ENCODE results near the gene RHOJ.

Gene RHOJ

GRCh38 chr14:63229330-63230059 is 25.3 kb downstream of the RHOJ start:
- Histone ChIP-seq H3K4me1 (ENCODE audit: control insufficient read depth, insufficient read depth, low read length, poor library complexity, severe bottlenecking) (no peaks in the 10 kb centered on the region), H3K36me3 (ENCODE audit: control insufficient read depth, insufficient read depth, low read length) (peaks cover 3% of the 10 kb centered on the region), H3K4me3 (ENCODE audit: extremely low read depth, insufficient read depth, low read length, poor library complexity, severe bottlenecking) (no peak overlapping the region), H3K27ac (ENCODE audit: low read depth, low read length, severe bottlenecking) (no peak overlapping the region), H3K9me3 (ENCODE audit: control insufficient read depth, low read length) (peaks cover 14% of the 10 kb centered on the region)
- 83 to 95% methylated on average over 3 to 4 of the region's 5 CpGs for WGBS, 2 experiments (ENCODE audit: insufficient coverage in 2 of 2)

- H3K4me1 ChIP-seq (ENCODE audit: control insufficient read depth, insufficient read depth, low read length, poor library complexity, severe bottlenecking), result no peaks in the 10 kb centered on the region
- H3K27ac ChIP-seq (ENCODE audit: low read depth, low read length, severe bottlenecking), result no peak overlapping the region
- H3K9me3 ChIP-seq (ENCODE audit: control insufficient read depth, low read length), result peaks cover 14% of the 10 kb centered on the region
- H3K36me3 ChIP-seq (ENCODE audit: control insufficient read depth, insufficient read depth, low read length), result peaks cover 3% of the 10 kb centered on the region
- WGBS, 2 experiments (ENCODE audit: insufficient coverage in 2 of 2), result 79 to 96% methylated on average over 2 to 3 of the region's 3 CpGs
- no peak overlapping the region for H3K4me3 ChIP-seq (ENCODE audit: extremely low read depth, insufficient read depth, low read length, poor library complexity, severe bottlenecking)
These were observed 27.5 kb downstream of the RHOJ start for GRCh38 chr14:63231766-63232165.

GRCh38 chr14:63237791-63238190 is 33.5 kb downstream of the RHOJ start:
- WGBS, 2 experiments (ENCODE audit: insufficient coverage in 2 of 2), result 40 to 91% methylated on average over 1 to 4 of the region's 7 CpGs
- H3K4me1 ChIP-seq (ENCODE audit: control insufficient read depth, insufficient read depth, low read length, poor library complexity, severe bottlenecking), result no peaks in the 10 kb centered on the region
- no peaks in the 10 kb centered on the region for H3K9me3 ChIP-seq (ENCODE audit: control insufficient read depth, low read length)
- no peak overlapping the region for H3K4me3 ChIP-seq (ENCODE audit: extremely low read depth, insufficient read depth, low read length, poor library complexity, severe bottlenecking)
- peaks cover 11% of the 10 kb centered on the region for H3K36me3 ChIP-seq (ENCODE audit: control insufficient read depth, insufficient read depth, low read length)
- no peak overlapping the region for H3K27ac ChIP-seq (ENCODE audit: low read depth, low read length, severe bottlenecking)

GRCh38 chr14:63240221-63240620 is 36.0 kb downstream of the RHOJ start:
- H3K9me3 ChIP-seq (ENCODE audit: control insufficient read depth, low read length), result no peaks in the 10 kb centered on the region
- H3K36me3 ChIP-seq (ENCODE audit: control insufficient read depth, insufficient read depth, low read length), result peaks cover 11% of the 10 kb centered on the region
- H3K27ac ChIP-seq (ENCODE audit: low read depth, low read length, severe bottlenecking), result no peak overlapping the region
- no CpG with 5 or more reads among the region's 2 CpGs for WGBS, 2 experiments (ENCODE audit: insufficient coverage in 2 of 2)
- H3K4me3 ChIP-seq (ENCODE audit: extremely low read depth, insufficient read depth, low read length, poor library complexity, severe bottlenecking), result no peak overlapping the region
- no peaks in the 10 kb centered on the region for H3K4me1 ChIP-seq (ENCODE audit: control insufficient read depth, insufficient read depth, low read length, poor library complexity, severe bottlenecking)

GRCh38 chr14:63241096-63241495 is 36.9 kb downstream of the RHOJ start:
- Histone ChIP-seq H3K36me3 (ENCODE audit: control insufficient read depth, insufficient read depth, low read length) (peaks cover 11% of the 10 kb centered on the region), H3K4me3 (ENCODE audit: extremely low read depth, insufficient read depth, low read length, poor library complexity, severe bottlenecking) (no peak overlapping the region), H3K4me1 (ENCODE audit: control insufficient read depth, insufficient read depth, low read length, poor library complexity, severe bottlenecking) (no peaks in the 10 kb centered on the region), H3K9me3 (ENCODE audit: control insufficient read depth, low read length) (no peaks in the 10 kb centered on the region), H3K27ac (ENCODE audit: low read depth, low read length, severe bottlenecking) (no peak overlapping the region)
- 93% methylated on average over 4 of the region's 4 CpGs; no CpG with 5 or more reads in 1 of the 2 experiments for WGBS, 2 experiments (ENCODE audit: insufficient coverage in 2 of 2)

- no peaks in the 10 kb centered on the region for H3K4me1 ChIP-seq (ENCODE audit: control insufficient read depth, insufficient read depth, low read length, poor library complexity, severe bottlenecking)
- 71 to 88% methylated on average over 1 to 4 of the region's 5 CpGs for WGBS, 2 experiments (ENCODE audit: insufficient coverage in 2 of 2)
These were observed 39.4 kb downstream of the RHOJ start for GRCh38 chr14:63243646-63244045.

GRCh38 chr14:63245893-63246292 is 41.6 kb downstream of the RHOJ start:
- WGBS, 2 experiments (ENCODE audit: insufficient coverage in 2 of 2), result 60 to 100% methylated on average over 1 of the region's 1 CpG
- H3K36me3 ChIP-seq (ENCODE audit: control insufficient read depth, insufficient read depth, low read length), result peaks cover 7% of the 10 kb centered on the region
- H3K27ac ChIP-seq (ENCODE audit: low read depth, low read length, severe bottlenecking), result no peak overlapping the region
- H3K4me1 ChIP-seq (ENCODE audit: control insufficient read depth, insufficient read depth, low read length, poor library complexity, severe bottlenecking), result no peaks in the 10 kb centered on the region
- H3K9me3 ChIP-seq (ENCODE audit: control insufficient read depth, low read length), result no peaks in the 10 kb centered on the region
- H3K4me3 ChIP-seq (ENCODE audit: extremely low read depth, insufficient read depth, low read length, poor library complexity, severe bottlenecking), result no peak overlapping the region

More at GRCh38 chr14:63243646-63244045, 39.4 kb downstream of the RHOJ start:
- Histone ChIP-seq H3K36me3 (ENCODE audit: control insufficient read depth, insufficient read depth, low read length) (peaks cover 14% of the 10 kb centered on the region), H3K27ac (ENCODE audit: low read depth, low read length, severe bottlenecking) (no peak overlapping the region), H3K9me3 (ENCODE audit: control insufficient read depth, low read length) (no peaks in the 10 kb centered on the region), H3K4me3 (ENCODE audit: extremely low read depth, insufficient read depth, low read length, poor library complexity, severe bottlenecking) (no peak overlapping the region)

GRCh38 chr14:63248211-63248610 is 44.0 kb downstream of the RHOJ start:
- H3K4me1 ChIP-seq (ENCODE audit: control insufficient read depth, insufficient read depth, low read length, poor library complexity, severe bottlenecking), result no peaks in the 10 kb centered on the region
- H3K27ac ChIP-seq (ENCODE audit: low read depth, low read length, severe bottlenecking), result no peak overlapping the region
- peaks cover 14% of the 10 kb centered on the region for H3K36me3 ChIP-seq (ENCODE audit: control insufficient read depth, insufficient read depth, low read length)
- no CpG with 5 or more reads among the region's 1 CpG for WGBS, 2 experiments (ENCODE audit: insufficient coverage in 2 of 2)
- no peak overlapping the region for H3K4me3 ChIP-seq (ENCODE audit: extremely low read depth, insufficient read depth, low read length, poor library complexity, severe bottlenecking)
- H3K9me3 ChIP-seq (ENCODE audit: control insufficient read depth, low read length), result no peaks in the 10 kb centered on the region

- Histone ChIP-seq H3K9me3 (ENCODE audit: control insufficient read depth, low read length) (no peaks in the 10 kb centered on the region), H3K27ac (ENCODE audit: low read depth, low read length, severe bottlenecking) (no peak overlapping the region), H3K4me1 (ENCODE audit: control insufficient read depth, insufficient read depth, low read length, poor library complexity, severe bottlenecking) (no peaks in the 10 kb centered on the region), H3K36me3 (ENCODE audit: control insufficient read depth, insufficient read depth, low read length) (peaks cover 17% of the 10 kb centered on the region), H3K4me3 (ENCODE audit: extremely low read depth, insufficient read depth, low read length, poor library complexity, severe bottlenecking) (no peak overlapping the region)
- 86 to 100% methylated on average over 1 of the region's 2 CpGs for WGBS, 2 experiments (ENCODE audit: insufficient coverage in 2 of 2)
These were observed 44.8 kb downstream of the RHOJ start for GRCh38 chr14:63249092-63249491.

GRCh38 chr14:63257299-63257698 is 53.1 kb downstream of the RHOJ start:
- Histone ChIP-seq H3K27ac (ENCODE audit: low read depth, low read length, severe bottlenecking) (no peak overlapping the region), H3K4me1 (ENCODE audit: control insufficient read depth, insufficient read depth, low read length, poor library complexity, severe bottlenecking) (no peaks in the 10 kb centered on the region), H3K36me3 (ENCODE audit: control insufficient read depth, insufficient read depth, low read length) (peaks cover 3% of the 10 kb centered on the region), H3K4me3 (ENCODE audit: extremely low read depth, insufficient read depth, low read length, poor library complexity, severe bottlenecking) (no peak overlapping the region), H3K9me3 (ENCODE audit: control insufficient read depth, low read length) (no peaks in the 10 kb centered on the region)
- 78 to 80% methylated on average over 1 to 4 of the region's 4 CpGs for WGBS, 2 experiments (ENCODE audit: insufficient coverage in 2 of 2)

- no peak overlapping the region for H3K4me3 ChIP-seq (ENCODE audit: extremely low read depth, insufficient read depth, low read length, poor library complexity, severe bottlenecking)
- 73% methylated on average over 2 of the region's 2 CpGs; no CpG with 5 or more reads in 1 of the 2 experiments for WGBS, 2 experiments (ENCODE audit: insufficient coverage in 2 of 2)
- H3K27ac ChIP-seq (ENCODE audit: low read depth, low read length, severe bottlenecking), result no peak overlapping the region
- no peaks in the 10 kb centered on the region for H3K36me3 ChIP-seq (ENCODE audit: control insufficient read depth, insufficient read depth, low read length)
- peaks cover 5% of the 10 kb centered on the region for H3K4me1 ChIP-seq (ENCODE audit: control insufficient read depth, insufficient read depth, low read length, poor library complexity, severe bottlenecking)
- peaks cover 9% of the 10 kb centered on the region for H3K9me3 ChIP-seq (ENCODE audit: control insufficient read depth, low read length)
These were observed 58.2 kb downstream of the RHOJ start for GRCh38 chr14:63262446-63262845.
